T-helper 22 cell (primary cell): ENCODE data around the gene UBN1.

Experiments
- DNase-seq: peaks from one replicate; pipeline ENCODE4 v3.0.0-alpha.2; 2020; ENCODE audit warnings: low read depth

The UBN1 gene

GRCh38 chr16:4862639-4863038 is 15.4 kb downstream of the UBN1 start:
- no peak for DNase-seq

- no peak for DNase-seq
These were observed 17.4 kb downstream of the UBN1 start for GRCh38 chr16:4864728-4865127.

GRCh38 chr16:4865231-4865860 is 18.1 kb downstream of the UBN1 start:
- no peak for DNase-seq

- no peak for DNase-seq
These were observed 19.3 kb downstream of the UBN1 start for GRCh38 chr16:4866586-4866985.

- DNase-seq: no peak
These were observed 20.7 kb downstream of the UBN1 start for GRCh38 chr16:4868026-4868425.

- DNase-seq: no peak
These were observed 21.3 kb downstream of the UBN1 start for GRCh38 chr16:4868535-4868934.

GRCh38 chr16:4869147-4869805 is 22.0 kb downstream of the UBN1 start:
- DNase-seq: no peak

- DNase-seq: no peak
These were observed 22.9 kb downstream of the UBN1 start for GRCh38 chr16:4870138-4870671.

- no peak for DNase-seq
These were observed 23.8 kb downstream of the UBN1 start for GRCh38 chr16:4871071-4871470.

GRCh38 chr16:4873091-4873490 is 25.8 kb downstream of the UBN1 start:
- DNase-seq: no peak

GRCh38 chr16:4874666-4875065 is 27.4 kb downstream of the UBN1 start:
- no peak for DNase-seq

GRCh38 chr16:4876646-4877379 is 29.5 kb downstream of the UBN1 start:
- no peak for DNase-seq

GRCh38 chr16:4877380-4877685 is 30.1 kb downstream of the UBN1 start:
- no peak for DNase-seq

- DNase-seq: no peak
These were observed 31.8 kb downstream of the UBN1 start for GRCh38 chr16:4879049-4879448.

GRCh38 chr16:4880006-4880580 is 32.8 kb downstream of the UBN1 start:
- no peak for DNase-seq

- no peak for DNase-seq
These were observed 34.8 kb downstream of the UBN1 start for GRCh38 chr16:4882000-4882632.

GRCh38 chr16:4882633-4883285 is 35.5 kb downstream of the UBN1 start:
- DNase-seq: no peak

- DNase-seq: no peak
These were observed 36.2 kb downstream of the UBN1 start for GRCh38 chr16:4883501-4883900.

- DNase-seq: no peak
These were observed 36.9 kb downstream of the UBN1 start for GRCh38 chr16:4884209-4884608.

GRCh38 chr16:4884972-4885874 is 37.9 kb downstream of the UBN1 start:
- no peak for DNase-seq

GRCh38 chr16:4886151-4886550 is 38.9 kb downstream of the UBN1 start:
- DNase-seq: no peak
